Right lobe of liver (tissue), 6 donors: ENCODE data around the gene CALHM3. TPM values are rescaled to one million over a fixed set of nuclear protein-coding genes. Genes with fewer than 3 reads are reported as not detected.

ENCODE experiments used
- ATAC-seq, 4 donors: fragments of 200-7000 bp; cut with Tn5 transposase; one replicate each; pipeline ENCODE4 v1.9.1; 2020; ENCODE audit warnings: mild to moderate bottlenecking in 4 of 4, moderate library complexity in 4 of 4
- DNase-seq, 3 donors: peaks; one replicate each; pipeline ENCODE4 v3.0.0-alpha.2; 2020
- H3K27ac ChIP-seq, 3 donors: fragments of 200-600 bp; one replicate each; pipeline ENCODE4 v1.8.0; 2022
- H3K27me3 ChIP-seq, 2 donors: fragments of 200-600 bp; one replicate each; pipeline ENCODE4 v1.8.0; 2022
- H3K36me3 ChIP-seq, 4 donors: fragments of 200-600 bp; sonication (generic) in 1 of 4; one replicate each; pipeline versions ENCODE4 v1.5.1 to v1.8.0; 2017 to 2022; ENCODE audit warnings: control low read depth in 1 of 4
- H3K4me1 ChIP-seq, 4 donors: fragments of 200-600 bp; sonication (generic) in 1 of 4; one replicate each; pipeline versions ENCODE4 v1.5.1 to v1.8.0; 2017 to 2022; ENCODE audit warnings: control low read depth in 1 of 4
- H3K4me3 ChIP-seq, 3 donors: fragments of 200-600 bp; one replicate each; pipeline ENCODE4 v1.8.0; 2022
- H3K9me3 ChIP-seq, 4 donors: fragments of 200-600 bp; sonication (generic) in 1 of 4; one replicate each; pipeline versions ENCODE4 v1.5.1 to v1.8.0; 2017 to 2022; ENCODE audit warnings: control low read depth in 1 of 4
- POLR2A ChIP-seq: fragments of 450-650 bp; IDR thresholded peaks from one replicate; pipeline ENCODE4 v1.6.1; 2017; ENCODE audit warnings: antibody characterized with exemption, mild to moderate bottlenecking
- WGBS: methylation state at CpG from one replicate; pipeline ENCODE4 v1.1.6; 2018; ENCODE audit warnings: low coverage, low lambda C conversion rate; ENCODE audit not compliant: insufficient coverage; ENCODE audit errors: missing lambda C conversion rate; 5-methylcytosine and 5-hydroxymethylcytosine counted together
- intact Hi-C, 2 donors: fragments of 100-400 bp; cut with DNase I; formaldehyde crosslinking; loops; one replicate each; pipeline versions ENCODE4 v1.11.2 to v1.14.1; 2022
- total RNA-seq, 6 experiments: library from RNA; depleted of rRNA in 2 of 6; stranded (reverse); fragments of >200 nt in 2 of 6; fragmentation: NEBNext Ultra II Directional in 3 of 6; extraction: Animal tissue kit (Norgen Biotek cat#: 25700) in 3 of 6; gene quantifications; one replicate each; pipeline versions ENCODE4 v1.1.0 to v1.2.4, GENCODE V29; 2016 to 2023
- TF ChIP-seq, protein P1 (sequence below), 4 donors: fragments of 200-600 bp in 3 of 4; fragments of 450-650 bp in 1 of 4; IDR thresholded peaks; one replicate each; pipeline versions ENCODE4 v1.5.1 to v1.8.0; 2016 to 2022; ENCODE audit warnings: antibody characterized with exemption in 4 of 4, mild to moderate bottlenecking in 2 of 4
- donor health status: DM: no; HTN: yes; CAD: no.
- donor health status: DM: no; HTN: no; CAD: no.
- donor health status: DM: no; HTN: no; CAD: no.
- donor health status: DM: no; HTN: yes; CAD: no.
- donor health status: DM: no; HTN: yes; CAD: no.

Gene CALHM3
- total RNA-seq, 6 experiments from 2014 or later = not detected

GRCh38 chr10:103450201-103450695 is 28.8 kb downstream of the CALHM3 start:
- Histone ChIP-seq H3K27ac (peak overlapping the region in 1 of 3 donors; percentile 18), H3K36me3 (peaks cover 0 to 17% (median 9%) of the 10 kb centered on the region in 4 donors), H3K27me3 (no peaks in the 10 kb centered on the region), H3K9me3 (no peaks in the 10 kb centered on the region), H3K4me3 (no peak overlapping the region), H3K4me1 (no peaks in the 10 kb centered on the region)
- no peak for TF ChIP-seq POLR2A
- TF ChIP-seq, protein P1, sequence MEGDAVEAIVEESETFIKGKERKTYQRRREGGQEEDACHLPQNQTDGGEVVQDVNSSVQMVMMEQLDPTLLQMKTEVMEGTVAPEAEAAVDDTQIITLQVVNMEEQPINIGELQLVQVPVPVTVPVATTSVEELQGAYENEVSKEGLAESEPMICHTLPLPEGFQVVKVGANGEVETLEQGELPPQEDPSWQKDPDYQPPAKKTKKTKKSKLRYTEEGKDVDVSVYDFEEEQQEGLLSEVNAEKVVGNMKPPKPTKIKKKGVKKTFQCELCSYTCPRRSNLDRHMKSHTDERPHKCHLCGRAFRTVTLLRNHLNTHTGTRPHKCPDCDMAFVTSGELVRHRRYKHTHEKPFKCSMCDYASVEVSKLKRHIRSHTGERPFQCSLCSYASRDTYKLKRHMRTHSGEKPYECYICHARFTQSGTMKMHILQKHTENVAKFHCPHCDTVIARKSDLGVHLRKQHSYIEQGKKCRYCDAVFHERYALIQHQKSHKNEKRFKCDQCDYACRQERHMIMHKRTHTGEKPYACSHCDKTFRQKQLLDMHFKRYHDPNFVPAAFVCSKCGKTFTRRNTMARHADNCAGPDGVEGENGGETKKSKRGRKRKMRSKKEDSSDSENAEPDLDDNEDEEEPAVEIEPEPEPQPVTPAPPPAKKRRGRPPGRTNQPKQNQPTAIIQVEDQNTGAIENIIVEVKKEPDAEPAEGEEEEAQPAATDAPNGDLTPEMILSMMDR (IDR thresholded peaks at IDR 0.05) = no peak
- DNase-seq (no peak), ATAC-seq (no peak)
- 76% methylated on average over 5 of the region's 12 CpGs for WGBS
- intact Hi-C loops = no loop called here

DNA sequence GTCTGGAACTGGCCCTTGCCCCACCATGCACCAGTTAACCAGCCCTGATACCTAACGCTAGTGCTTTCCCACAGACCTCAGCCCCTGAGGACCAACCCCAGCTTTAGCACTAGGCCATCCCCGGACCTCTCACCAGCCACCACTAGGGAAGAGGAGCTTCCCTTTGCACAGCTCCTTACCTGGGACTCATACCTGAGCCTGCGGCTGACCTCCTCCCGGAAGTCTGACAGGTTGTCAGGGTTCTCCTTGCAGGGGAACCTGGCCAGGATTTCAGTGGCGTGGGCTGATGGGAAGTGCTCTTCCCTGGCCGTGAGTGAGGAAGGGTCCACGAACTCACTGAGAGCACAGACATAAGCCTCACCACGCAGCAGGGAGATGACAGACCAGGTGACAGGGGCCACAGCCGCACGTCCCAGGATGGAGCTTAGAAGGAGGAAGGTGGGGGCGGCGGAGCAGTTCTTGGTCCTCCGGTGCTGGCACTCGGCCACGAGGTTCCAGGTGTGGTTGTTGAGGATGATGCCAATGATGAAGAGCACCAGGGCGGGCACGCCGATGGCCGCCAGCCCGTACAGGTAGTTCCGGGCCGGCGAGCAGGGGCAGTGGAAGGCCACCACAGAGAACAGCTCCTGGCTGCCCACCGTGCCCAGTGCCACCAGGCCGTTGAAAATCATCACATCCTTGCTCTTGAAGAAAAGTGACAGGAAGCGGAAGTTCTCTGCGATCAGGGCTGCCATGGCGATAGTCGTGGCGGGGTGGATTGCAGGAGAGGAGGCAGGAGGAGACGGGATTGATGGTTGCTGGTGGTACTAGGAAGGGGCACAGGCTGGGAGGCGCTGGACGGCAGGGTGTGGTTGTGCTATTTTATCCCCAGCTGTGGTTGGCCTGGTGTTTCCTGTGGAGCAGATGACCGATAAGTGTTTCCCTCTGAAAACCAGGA is 29.6 kb downstream of the CALHM3 start:
- H3K27me3 ChIP-seq = no peaks in the 10 kb centered on the region
- H3K27ac ChIP-seq = no peak overlapping the region
- intact Hi-C loops = no loop called here
- DNase-seq (no peak), ATAC-seq (no peak)
- 69% methylated on average over 16 of the region's 34 CpGs for WGBS
- no peak overlapping the region for H3K4me3 ChIP-seq
- H3K4me1 ChIP-seq = no peaks in the 10 kb centered on the region
- H3K9me3 ChIP-seq = no peaks in the 10 kb centered on the region
- peaks cover 0 to 25% (median 12%) of the 10 kb centered on the region in 4 donors for H3K36me3 ChIP-seq
- TF ChIP-seq POLR2A = no peak
- TF ChIP-seq, protein P1 (IDR thresholded peaks at IDR 0.05) = no peak

GRCh38 chr10:103448746-103449145 is 30.3 kb downstream of the CALHM3 start:
- TF ChIP-seq POLR2A = no peak
- TF ChIP-seq, protein P1 (IDR thresholded peaks at IDR 0.05) = no peak
- ATAC-seq (peak in 1 of 4 donors; percentile 13), DNase-seq (no peak)
- intact Hi-C loops = no loop called here
- peaks cover 0 to 30% (median 17%) of the 10 kb centered on the region in 4 donors for H3K36me3 ChIP-seq
- WGBS = 40% methylated on average over 1 of the region's 1 CpG
- H3K4me1 ChIP-seq = no peaks in the 10 kb centered on the region
- no peak overlapping the region for H3K27ac ChIP-seq
- no peak overlapping the region for H3K4me3 ChIP-seq
- H3K27me3 ChIP-seq = no peaks in the 10 kb centered on the region
- H3K9me3 ChIP-seq = no peaks in the 10 kb centered on the region

DNA sequence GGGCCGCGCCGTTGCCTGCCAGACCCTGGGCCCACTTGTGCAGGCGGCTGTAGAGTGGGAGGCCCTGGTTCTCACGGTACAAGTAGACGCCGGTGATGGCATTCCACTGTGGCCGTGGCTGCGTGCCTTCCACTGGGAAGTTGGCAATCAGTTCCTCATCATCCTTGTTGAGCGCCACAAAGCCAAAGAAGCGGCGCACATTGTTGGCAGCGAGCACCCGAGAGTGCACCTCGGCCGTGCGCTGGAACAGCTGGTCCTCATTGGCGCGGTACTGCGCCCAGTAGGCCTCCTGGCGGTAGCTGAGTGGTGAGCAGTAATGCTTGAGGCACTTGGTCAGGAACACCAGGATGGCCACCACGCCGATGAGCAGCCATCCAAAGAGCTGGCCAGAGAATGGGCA is 31.9 kb downstream of the CALHM3 start:
- Histone ChIP-seq H3K36me3 (peaks cover 0 to 46% (median 25%) of the 10 kb centered on the region in 4 donors), H3K4me1 (no peaks in the 10 kb centered on the region), H3K9me3 (no peaks in the 10 kb centered on the region), H3K4me3 (no peak overlapping the region), H3K27ac (no peak overlapping the region), H3K27me3 (no peaks in the 10 kb centered on the region)
- no CpG with 5 or more reads among the region's 23 CpGs for WGBS
- TF ChIP-seq, protein P1 (IDR thresholded peaks at IDR 0.05) = no peak
- TF ChIP-seq POLR2A = no peak
- intact Hi-C loops = no loop called here
- DNase-seq (no peak), ATAC-seq (no peak)
